GM19324 (cell line): ENCODE data around the gene EPHA3.

ENCODE experiments used
- ATAC-seq: cut with Tn5 transposase; IDR thresholded peaks from one replicate; pipeline ENCODE4 v1.9.1; 2021; ENCODE audit warnings: mild to moderate bottlenecking, moderate library complexity; ENCODE audit not compliant: unreplicated experiment, low FRiP score

EPHA3 gene

DNA sequence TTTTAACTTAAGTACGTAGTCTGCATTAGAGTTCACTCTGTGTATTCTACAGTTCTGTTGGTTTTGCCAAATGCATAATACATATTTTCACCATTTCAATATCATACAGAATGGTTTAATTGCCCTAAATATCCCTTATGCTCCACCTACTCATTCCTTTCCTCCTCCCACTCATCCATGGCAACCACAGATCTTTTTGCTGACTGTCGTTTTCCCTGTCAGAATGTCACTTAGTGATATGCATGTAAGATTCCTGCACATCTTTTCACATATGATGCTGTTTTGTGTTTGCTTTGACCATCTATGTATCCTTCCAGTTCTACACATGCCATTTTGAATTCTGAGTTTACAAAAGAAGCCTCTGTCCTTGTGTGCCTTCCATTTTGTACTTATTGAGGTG is 36.7 kb downstream of the EPHA3 start:
- ATAC-seq = no peak

GRCh38 chr3:89145995-89146394 is 38.6 kb downstream of the EPHA3 start:
- ATAC-seq = no peak

- no peak for ATAC-seq
Measured at GRCh38 chr3:89154416-89154815, 47.0 kb downstream of the EPHA3 start.

DNA sequence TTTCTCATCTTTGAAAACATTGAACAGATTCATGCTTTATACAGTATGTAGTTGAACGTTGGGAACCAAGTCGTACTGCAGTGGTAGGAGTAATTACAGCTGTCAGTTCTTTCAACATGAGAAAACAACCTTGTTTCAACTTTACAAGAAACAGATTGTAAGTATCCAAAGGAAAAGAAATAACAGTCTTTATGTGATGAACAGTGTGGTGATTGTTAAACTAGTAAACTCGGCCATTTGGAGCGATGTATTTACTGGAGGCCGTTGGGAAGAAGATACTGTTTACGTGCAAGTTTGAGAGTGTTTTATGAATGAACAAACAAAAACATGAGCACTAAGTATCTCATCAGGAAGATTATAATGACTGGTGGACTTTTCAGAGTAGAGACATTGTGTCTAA is 48.4 kb downstream of the EPHA3 start:
- ATAC-seq = no peak

DNA sequence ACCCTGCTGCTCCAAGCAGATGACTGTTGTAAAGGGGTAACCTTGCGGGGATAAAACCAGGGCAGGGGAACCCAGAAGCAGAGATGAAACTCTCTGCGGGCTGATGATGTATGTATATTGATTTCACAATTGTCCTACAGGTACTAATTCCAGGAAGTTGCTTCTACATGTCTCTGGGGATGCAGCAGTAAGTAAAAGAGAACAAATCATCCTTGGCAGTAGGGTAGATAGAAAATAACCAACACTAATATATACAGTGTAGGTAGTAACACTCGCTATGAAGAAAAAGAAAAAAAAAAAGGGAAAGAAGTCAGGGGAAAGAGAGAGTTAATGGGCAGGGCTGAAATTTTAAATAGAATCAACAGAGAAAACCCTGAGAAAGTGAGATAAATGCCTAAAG is 50.2 kb downstream of the EPHA3 start:
- no peak for ATAC-seq

DNA sequence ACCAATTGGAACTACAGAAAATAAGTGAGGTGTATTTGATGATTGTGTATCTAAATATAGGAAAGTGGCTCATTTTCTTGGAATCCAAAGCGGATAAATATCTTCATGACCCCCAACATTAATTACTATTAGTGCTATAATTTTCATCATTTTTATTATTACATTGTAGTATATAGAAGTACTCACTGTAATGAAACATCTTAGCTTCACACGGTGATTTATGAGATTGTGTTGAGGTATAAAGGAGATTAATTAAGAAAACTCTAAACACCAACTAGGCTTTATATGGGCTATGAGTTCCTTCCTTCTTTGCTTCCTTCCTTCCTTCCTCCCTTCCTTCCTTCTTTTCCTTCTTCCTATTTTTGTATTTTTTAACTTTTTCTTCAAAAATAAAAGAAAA is 52.2 kb downstream of the EPHA3 start:
- no peak for ATAC-seq

- no peak for ATAC-seq
Measured at GRCh38 chr3:89164774-89165173, 57.4 kb downstream of the EPHA3 start.

DNA sequence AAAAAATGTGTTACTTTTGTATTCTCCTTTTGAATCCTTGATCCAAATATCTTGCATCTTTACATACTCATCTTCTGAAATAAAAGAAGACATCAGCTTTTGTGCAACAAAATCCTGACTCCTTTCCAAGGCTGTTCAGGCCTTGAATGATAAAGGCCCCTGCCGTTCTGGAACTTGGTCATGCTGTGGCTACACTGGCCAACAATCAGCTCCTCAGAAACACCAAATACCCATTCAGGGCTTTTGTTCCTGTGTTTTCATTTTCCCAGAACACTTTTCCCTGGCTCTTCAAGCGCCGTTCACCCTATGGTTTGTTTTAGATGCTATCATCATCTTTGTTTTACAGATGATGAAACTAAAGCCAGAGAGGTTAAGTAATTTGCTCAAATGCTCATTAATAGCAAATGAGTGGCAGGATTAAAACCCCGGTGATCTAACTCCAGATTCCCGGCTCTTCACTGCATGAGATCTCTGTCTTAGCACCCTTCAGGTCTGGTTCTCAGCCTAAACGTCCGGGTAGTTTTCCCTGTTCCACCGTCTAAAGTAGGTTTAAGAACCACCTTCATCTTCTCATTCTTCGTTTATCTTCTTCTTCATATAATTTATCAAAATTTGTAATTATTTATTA is 58.3 kb downstream of the EPHA3 start:
- no peak for ATAC-seq

DNA sequence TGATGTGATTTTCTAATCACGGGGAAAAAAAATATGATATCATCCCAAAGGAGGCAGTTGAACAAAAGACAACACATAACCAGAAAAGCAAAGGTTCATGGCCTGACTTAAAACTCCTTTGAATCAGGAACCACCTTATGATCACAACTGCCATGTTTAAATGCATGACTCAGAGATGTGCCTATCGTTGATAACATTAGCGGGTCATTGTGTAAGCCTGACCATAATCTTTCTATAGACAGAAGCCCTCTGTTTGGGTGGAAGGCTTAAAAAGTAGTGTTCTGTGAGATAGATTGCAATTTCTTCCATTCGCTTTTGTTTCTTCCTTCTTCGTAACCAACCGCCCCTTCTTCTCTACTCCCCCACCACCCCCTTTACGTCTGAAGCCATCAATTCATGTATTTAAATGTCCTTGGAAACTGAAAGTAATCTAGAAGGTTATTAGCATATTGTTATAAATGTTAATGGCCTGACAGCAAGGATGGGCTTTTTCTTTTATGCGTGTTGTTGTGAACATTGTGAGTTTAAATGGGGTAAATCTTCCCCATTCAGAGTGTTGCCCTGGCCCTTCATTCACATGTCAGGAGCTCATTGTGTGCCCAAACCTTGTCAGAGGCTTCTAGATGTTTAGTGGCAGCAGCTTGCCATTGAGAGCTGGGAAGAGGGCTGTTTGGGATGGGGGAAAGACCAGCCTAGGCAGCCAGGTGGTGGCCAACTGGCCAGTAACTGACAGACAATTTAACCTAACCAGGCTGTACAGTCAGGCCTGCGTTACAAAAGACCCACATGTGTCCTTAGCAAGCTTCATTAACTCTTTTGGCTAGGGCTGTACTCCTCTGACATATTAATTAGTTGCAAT is 64.5 kb downstream of the EPHA3 start:
- ATAC-seq = no peak

GRCh38 chr3:89173546-89173945 is 66.1 kb downstream of the EPHA3 start:
- no peak for ATAC-seq

DNA sequence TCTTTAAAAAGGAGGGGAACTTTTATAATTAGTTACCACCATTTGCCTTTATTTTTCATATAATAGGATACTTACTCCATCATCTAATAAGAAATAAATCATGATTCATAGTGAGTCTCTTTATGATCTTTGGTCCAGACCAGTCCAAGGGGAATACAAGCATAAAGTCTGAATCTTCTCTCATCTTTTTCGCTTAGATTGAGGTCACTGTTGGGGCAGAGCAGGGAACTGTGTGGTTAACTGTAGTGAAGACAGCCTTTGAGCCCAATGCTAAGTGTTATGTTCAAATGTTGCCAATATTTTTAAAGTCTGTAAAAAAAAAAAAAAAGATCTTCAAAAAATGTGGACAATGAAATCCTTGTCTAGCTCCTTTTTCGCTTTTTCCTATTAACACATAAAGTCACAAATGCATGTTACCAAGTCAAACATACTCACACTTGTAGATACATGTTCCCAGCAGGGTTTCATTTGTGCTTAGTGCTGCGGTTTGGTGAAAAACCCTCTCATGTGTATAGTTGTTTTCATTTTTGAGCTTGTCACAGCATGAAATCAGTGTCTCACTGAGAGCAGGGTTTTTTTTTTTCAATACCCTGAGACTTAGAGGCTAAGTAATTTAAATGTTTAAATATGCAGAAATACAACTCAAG is 72.1 kb downstream of the EPHA3 start:
- ATAC-seq = no peak

DNA sequence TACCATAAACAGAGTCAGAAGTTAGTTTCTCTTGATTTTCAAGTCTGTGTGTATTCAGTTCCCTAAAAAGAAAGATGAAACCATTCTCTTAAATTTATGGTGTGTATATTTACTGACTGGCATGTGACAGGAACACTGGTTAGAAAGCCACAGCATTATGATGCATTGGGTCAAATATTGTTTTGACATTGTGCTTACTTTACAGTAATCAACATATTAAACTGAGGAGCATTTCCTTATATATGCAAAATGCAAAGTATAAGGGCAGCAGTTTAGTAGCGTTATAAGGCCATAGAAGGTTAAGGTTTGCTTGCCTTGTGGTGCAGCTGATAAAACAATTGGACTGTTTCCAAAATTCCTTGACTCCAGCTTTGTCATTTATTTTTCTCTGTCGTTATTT is 72.9 kb downstream of the EPHA3 start:
- ATAC-seq = no peak

DNA sequence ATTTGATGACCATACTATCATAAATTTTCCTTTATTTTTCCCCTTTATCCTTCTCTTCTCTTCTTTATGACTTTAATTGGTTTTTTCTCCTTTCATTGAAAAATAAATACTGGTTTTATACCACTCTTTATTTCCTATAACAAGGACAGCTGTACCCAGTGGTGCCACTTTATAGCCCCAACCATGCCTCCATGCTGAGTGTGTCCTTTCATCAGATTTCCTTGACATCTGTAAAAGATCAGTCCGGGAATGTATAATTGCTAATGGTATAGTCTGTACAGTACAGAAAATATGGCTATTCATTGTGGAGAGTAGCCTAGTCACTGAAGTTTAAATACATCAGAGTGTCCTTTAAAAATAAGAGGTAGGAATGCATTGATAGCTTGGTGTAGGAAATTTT is 74.6 kb downstream of the EPHA3 start:
- no peak for ATAC-seq

DNA sequence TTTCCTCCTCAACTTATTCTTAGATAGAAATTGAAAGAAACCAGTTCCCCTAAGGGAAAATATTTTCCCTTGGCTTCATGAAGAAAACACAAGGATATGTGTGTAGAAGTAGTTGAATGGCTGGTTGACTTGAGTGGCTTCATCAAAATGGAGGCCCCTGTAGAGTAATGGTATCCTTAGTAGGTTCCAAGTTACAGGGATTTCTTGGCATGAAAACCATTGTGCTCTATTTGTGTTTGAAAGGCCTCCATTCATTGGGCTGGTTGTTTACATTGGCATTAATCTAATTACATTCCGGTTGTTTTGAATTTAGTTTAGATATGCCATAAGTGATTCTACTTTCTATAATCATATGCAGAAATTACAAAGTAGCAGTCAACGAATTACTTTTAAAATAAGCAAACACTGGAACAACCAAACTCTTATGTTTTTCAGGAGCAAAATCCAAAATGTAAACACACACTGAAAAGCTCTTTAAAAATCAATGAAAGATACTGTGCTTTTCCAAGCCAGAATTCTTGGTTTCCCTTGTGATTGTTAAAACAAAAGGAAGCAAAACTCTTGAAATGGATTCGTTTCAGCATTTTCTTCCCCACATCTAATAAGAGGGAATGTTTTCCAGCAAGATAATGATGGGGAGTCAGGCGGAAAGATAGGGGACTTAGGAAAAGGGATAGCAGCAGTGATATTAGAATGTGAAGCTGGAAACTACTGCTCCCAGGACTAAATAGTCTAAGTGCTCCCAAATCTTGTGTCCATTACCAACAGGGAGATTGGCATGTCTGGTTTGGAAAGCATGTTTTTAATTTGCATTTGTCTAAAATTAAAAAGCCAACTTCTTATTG is 77.0 kb downstream of the EPHA3 start:
- ATAC-seq = no peak

GRCh38 chr3:89186456-89186855 is 79.0 kb downstream of the EPHA3 start:
- ATAC-seq = no peak

DNA sequence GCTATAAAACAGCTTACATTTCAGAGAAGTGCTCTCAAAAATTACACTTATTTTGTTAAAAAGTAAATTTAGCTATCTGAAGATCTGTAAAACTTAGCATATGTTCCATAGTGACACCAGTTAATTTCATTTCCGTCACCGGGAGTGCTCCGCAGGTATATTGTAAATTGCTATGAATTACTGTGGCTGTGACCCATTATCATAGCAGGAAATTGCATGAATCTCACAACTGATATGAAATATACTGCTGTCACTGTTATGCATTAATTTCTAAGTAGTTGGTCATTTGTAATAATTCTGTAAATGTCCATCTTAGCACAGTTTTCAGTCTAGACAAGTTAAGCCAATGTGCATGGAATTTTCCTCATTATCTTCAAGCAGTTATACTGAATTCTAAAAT is 91.2 kb downstream of the EPHA3 start:
- ATAC-seq = no peak

GRCh38 chr3:89212619-89213018 is 105.2 kb downstream of the EPHA3 start:
- no peak for ATAC-seq

GRCh38 chr3:89216016-89216739 is 108.8 kb downstream of the EPHA3 start:
- no peak for ATAC-seq

GRCh38 chr3:89217148-89217685 is 109.8 kb downstream of the EPHA3 start:
- ATAC-seq = no peak

GRCh38 chr3:89221924-89222323 is 114.5 kb downstream of the EPHA3 start:
- no peak for ATAC-seq
